Epithelial cell of esophagus (primary cell): ENCODE data around the gene MBLAC2.
A peak's percentile ranks its signal among the peaks of the same experiment; 100 is the strongest.

Experiments
- DNase-seq: peaks from one replicate; pipeline ENCODE4 v3.0.0; 2010; ENCODE audit warnings: low read depth
- H3K4me3 ChIP-seq: 2 replicates; pipeline ENCODE4 v1.5.1; 2011; ENCODE audit warnings: mild to moderate bottlenecking, low read length, control low read depth
- CTCF ChIP-seq: IDR thresholded peaks from 2 replicates; pipeline ENCODE4 v1.5.1; 2011; ENCODE audit warnings: low read depth, mild to moderate bottlenecking, low read length, control low read depth, inconsistent platforms; ENCODE audit not compliant: insufficient read depth; ENCODE audit errors: missing control alignments

Gene MBLAC2

GRCh38 chr5:90479611-90480385 is 5.2 kb upstream of the MBLAC2 start:
- DNase-seq = peak; percentile 40
- no peak overlapping the region for H3K4me3 ChIP-seq
- TF ChIP-seq CTCF = no peak

GRCh38 chr5:90477621-90478215 is 3.1 kb upstream of the MBLAC2 start:
- TF ChIP-seq CTCF = no peak
- H3K4me3 ChIP-seq = no peak overlapping the region
- DNase-seq = no peak

- no peak overlapping the region for H3K4me3 ChIP-seq
- DNase-seq = no peak
- no peak for TF ChIP-seq CTCF
Measured at GRCh38 chr5:90477073-90477472, 2.5 kb upstream of the MBLAC2 start.

- no peak for TF ChIP-seq CTCF
- no peak for DNase-seq
- no peak overlapping the region for H3K4me3 ChIP-seq
Measured at GRCh38 chr5:90476391-90476790, 1.8 kb upstream of the MBLAC2 start.

GRCh38 chr5:90475436-90475980 is 937 bp upstream of the MBLAC2 start:
- peak; percentile 57 for DNase-seq
- TF ChIP-seq CTCF = no peak
- peak overlapping the region; percentile 79 for H3K4me3 ChIP-seq

- peak overlapping the region; percentile 79 for H3K4me3 ChIP-seq
- no peak for TF ChIP-seq CTCF
- DNase-seq = peak; percentile 41
Measured at GRCh38 chr5:90473396-90474234, 956 bp downstream of the MBLAC2 start.
